A673 (cell line): ENCODE data around the gene CDC25A.
"Not testable (repeated sequence)": the region's sequence is repeated elsewhere in the genome, so short reads cannot be mapped to it uniquely, and the experiment has no call there.

ENCODE experiments used
- CTCF ChIP-seq: fragments of 300-800, 200-600 bp; sonication (generic); conservative IDR thresholded peaks from 2 replicates; pipeline ENCODE4 v1.5.1; 2017; ENCODE audit warnings: low read depth, mild to moderate bottlenecking, antibody characterized with exemption, low read length, moderate library complexity, mixed read lengths
- EZH2 ChIP-seq: fragments of 200-600 bp; sonication (generic); IDR thresholded peaks from 2 replicates; pipeline ENCODE4 v1.6.1; 2017; ENCODE audit warnings: borderline replicate concordance, low read depth, mild to moderate bottlenecking, mixed read lengths, antibody characterized with exemption, low read length; ENCODE audit not compliant: poor library complexity, severe bottlenecking

- not testable (repeated sequence) for TF ChIP-seq CTCF, EZH2
Measured at GRCh38 chr3:48112108-48112791, 76.0 kb downstream of the CDC25A start.
